RWPE2 (cell line): ENCODE measurements around the gene UNC79.

Experiments
- ATAC-seq: fragments of 200-7000 bp; cut with Tn5 transposase; 3 replicates; pipeline ENCODE4 v1.9.1; 2021; ENCODE audit warnings: low read depth
- DNase-seq: peaks from one replicate; pipeline ENCODE4 v3.0.0-alpha.2; 2020; ENCODE audit warnings: low spot score
- H3K27ac ChIP-seq: fragments of 450-650 bp; 2 replicates; pipeline ENCODE4 v1.5.1; 2017; ENCODE audit warnings: mild to moderate bottlenecking; ENCODE audit not compliant: poor library complexity, severe bottlenecking
- H3K27me3 ChIP-seq: fragments of 250-450 bp; sonication (Bioruptor Pico); 2 replicates; pipeline ENCODE4 v1.5.1; 2021; ENCODE audit warnings: mild to moderate bottlenecking, moderate library complexity; ENCODE audit not compliant: insufficient read depth, poor library complexity, severe bottlenecking
- H3K36me3 ChIP-seq: fragments of 250-450 bp; sonication (Bioruptor Pico); 2 replicates; pipeline ENCODE4 v1.5.1; 2020; ENCODE audit warnings: low read depth, mild to moderate bottlenecking, moderate library complexity
- H3K4me1 ChIP-seq: fragments of 250-450 bp; sonication (Bioruptor Pico); 2 replicates; pipeline ENCODE4 v1.5.1; 2021; ENCODE audit warnings: mild to moderate bottlenecking, moderate library complexity; ENCODE audit not compliant: insufficient read depth, poor library complexity, severe bottlenecking
- H3K4me3 ChIP-seq: fragments of 250-450 bp; sonication (Bioruptor Pico); 2 replicates; pipeline ENCODE4 v1.5.1; 2021; ENCODE audit warnings: mild to moderate bottlenecking, moderate library complexity; ENCODE audit not compliant: severe bottlenecking
- H3K9me3 ChIP-seq: fragments of 250-450 bp; sonication (Bioruptor Pico); 2 replicates; pipeline ENCODE4 v1.5.1; 2021; ENCODE audit warnings: mild to moderate bottlenecking, moderate library complexity; ENCODE audit not compliant: severe bottlenecking
- TF ChIP-seq, protein P1 (sequence below): fragments of 450-650 bp; IDR thresholded peaks from one replicate; pipeline ENCODE4 v1.5.1; 2017; ENCODE audit warnings: mild to moderate bottlenecking, moderate library complexity; ENCODE audit not compliant: poor library complexity, severe bottlenecking

The UNC79 gene

DNA sequence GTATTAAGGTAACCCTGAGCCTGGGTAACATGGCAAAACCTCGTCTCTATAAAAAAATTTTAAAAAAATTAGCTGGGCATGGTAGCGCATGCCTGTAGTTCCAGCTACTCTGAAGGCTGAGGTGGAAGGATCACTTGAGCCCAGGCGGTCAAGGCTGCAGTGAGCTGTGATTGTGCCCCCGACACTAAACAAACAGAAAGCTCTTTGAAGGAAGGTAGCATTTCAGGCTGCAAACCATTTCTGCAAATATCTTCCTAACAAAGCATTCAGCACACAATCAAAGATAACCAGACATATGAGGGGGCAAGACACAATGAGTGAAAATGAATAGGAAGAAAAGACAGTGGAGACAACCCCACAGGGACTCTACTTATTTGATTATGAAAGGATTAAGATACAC is 238.9 kb downstream of the UNC79 start:
- Histone ChIP-seq H3K9me3 (peaks cover 10% of the 10 kb centered on the region), H3K4me3 (no peak overlapping the region), H3K27ac (no peak overlapping the region), H3K4me1 (no peaks in the 10 kb centered on the region), H3K36me3 (no peaks in the 10 kb centered on the region), H3K27me3 (peaks cover 9% of the 10 kb centered on the region)
- ATAC-seq (no peak), DNase-seq (no peak)
- TF ChIP-seq, protein P1, sequence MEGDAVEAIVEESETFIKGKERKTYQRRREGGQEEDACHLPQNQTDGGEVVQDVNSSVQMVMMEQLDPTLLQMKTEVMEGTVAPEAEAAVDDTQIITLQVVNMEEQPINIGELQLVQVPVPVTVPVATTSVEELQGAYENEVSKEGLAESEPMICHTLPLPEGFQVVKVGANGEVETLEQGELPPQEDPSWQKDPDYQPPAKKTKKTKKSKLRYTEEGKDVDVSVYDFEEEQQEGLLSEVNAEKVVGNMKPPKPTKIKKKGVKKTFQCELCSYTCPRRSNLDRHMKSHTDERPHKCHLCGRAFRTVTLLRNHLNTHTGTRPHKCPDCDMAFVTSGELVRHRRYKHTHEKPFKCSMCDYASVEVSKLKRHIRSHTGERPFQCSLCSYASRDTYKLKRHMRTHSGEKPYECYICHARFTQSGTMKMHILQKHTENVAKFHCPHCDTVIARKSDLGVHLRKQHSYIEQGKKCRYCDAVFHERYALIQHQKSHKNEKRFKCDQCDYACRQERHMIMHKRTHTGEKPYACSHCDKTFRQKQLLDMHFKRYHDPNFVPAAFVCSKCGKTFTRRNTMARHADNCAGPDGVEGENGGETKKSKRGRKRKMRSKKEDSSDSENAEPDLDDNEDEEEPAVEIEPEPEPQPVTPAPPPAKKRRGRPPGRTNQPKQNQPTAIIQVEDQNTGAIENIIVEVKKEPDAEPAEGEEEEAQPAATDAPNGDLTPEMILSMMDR: no peak

DNA sequence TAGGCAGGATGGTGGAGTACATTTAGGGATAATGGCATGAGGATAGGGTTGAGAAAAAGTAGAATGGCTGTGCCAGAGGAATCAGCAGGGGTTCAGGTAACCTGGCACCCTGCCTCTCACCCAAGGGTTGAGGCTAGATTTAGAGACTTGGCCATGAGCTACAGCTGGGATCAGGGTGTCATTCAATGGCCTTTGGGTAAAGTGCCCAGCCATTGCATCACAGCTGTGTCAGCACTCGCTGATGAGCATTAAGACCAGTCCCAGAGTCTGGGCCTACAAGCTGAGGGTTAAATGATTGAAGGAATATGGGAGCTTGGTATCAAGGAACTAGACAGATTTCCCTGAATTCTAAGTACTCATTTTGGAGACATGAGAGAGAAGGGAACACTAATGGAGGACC is 243.6 kb downstream of the UNC79 start:
- ATAC-seq (no peak), DNase-seq (no peak)
- TF ChIP-seq, protein P1: no peak
- Histone ChIP-seq H3K4me3 (no peak overlapping the region), H3K4me1 (no peaks in the 10 kb centered on the region), H3K9me3 (no peaks in the 10 kb centered on the region), H3K27ac (no peak overlapping the region), H3K27me3 (peaks cover 6% of the 10 kb centered on the region), H3K36me3 (no peaks in the 10 kb centered on the region)

- no peaks in the 10 kb centered on the region for H3K4me1 ChIP-seq
- no peak for DNase-seq
- no peak overlapping the region for H3K4me3 ChIP-seq
- no peaks in the 10 kb centered on the region for H3K9me3 ChIP-seq
- peaks cover 3% of the 10 kb centered on the region for H3K27me3 ChIP-seq
- no peak for ATAC-seq
- no peaks in the 10 kb centered on the region for H3K36me3 ChIP-seq
- no peak overlapping the region for H3K27ac ChIP-seq
- TF ChIP-seq, protein P1: no peak
These were observed 244.9 kb downstream of the UNC79 start for GRCh38 chr14:93675651-93676050.

GRCh38 chr14:93676416-93676958 is 245.7 kb downstream of the UNC79 start:
- Histone ChIP-seq H3K4me3 (no peak overlapping the region), H3K27me3 (no peaks in the 10 kb centered on the region), H3K9me3 (no peaks in the 10 kb centered on the region), H3K27ac (no peak overlapping the region), H3K36me3 (no peaks in the 10 kb centered on the region), H3K4me1 (no peaks in the 10 kb centered on the region)
- TF ChIP-seq, protein P1: no peak
- DNase-seq: no peak
- ATAC-seq: no peak

DNA sequence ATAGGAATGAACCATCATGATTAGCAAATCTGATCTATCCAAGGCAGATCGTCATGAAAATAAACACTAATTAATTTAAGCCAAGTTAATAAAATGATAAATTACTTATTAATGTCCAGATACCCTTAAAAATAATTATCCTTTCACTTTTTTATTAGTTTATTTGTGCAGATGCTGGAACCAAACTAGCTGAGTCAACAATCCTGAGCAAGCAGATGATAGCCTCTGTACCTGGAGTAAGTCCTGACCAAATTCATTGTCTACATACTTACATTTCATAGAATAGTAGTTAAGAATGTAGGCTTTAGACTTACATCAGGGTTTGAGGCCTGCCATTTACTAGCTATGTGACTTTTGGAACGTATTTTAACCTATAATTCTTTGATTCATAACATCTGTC is 251.7 kb downstream of the UNC79 start:
- H3K9me3 ChIP-seq: no peaks in the 10 kb centered on the region
- no peak overlapping the region for H3K4me3 ChIP-seq
- no peaks in the 10 kb centered on the region for H3K36me3 ChIP-seq
- ATAC-seq: no peak
- H3K4me1 ChIP-seq: no peaks in the 10 kb centered on the region
- TF ChIP-seq, protein P1: no peak
- DNase-seq: no peak
- H3K27me3 ChIP-seq: peaks cover 15% of the 10 kb centered on the region
- H3K27ac ChIP-seq: no peak overlapping the region
